Prostate gland (tissue), 2 donors: ENCODE results near the gene CNTN4. TPM values are rescaled to one million over a fixed set of nuclear protein-coding genes. Genes with fewer than 3 reads are reported as not detected.

Experiments
- DNase-seq: peaks from one replicate; pipeline ENCODE4 v3.0.0-alpha.2; 2019; ENCODE audit warnings: low spot score
- H3K27ac ChIP-seq, 2 donors: fragments of 200-600 bp; sonication (generic); 2 replicates each; pipeline ENCODE4 v1.5.1; 2017 to 2019
- H3K27me3 ChIP-seq: fragments of 200-600 bp; sonication (generic); replicated peaks from 2 replicates; pipeline ENCODE4 v1.5.1; 2019; ENCODE audit not compliant: insufficient read depth
- H3K36me3 ChIP-seq, 2 donors: fragments of 200-600 bp; sonication (generic); 1 replicate in 1 of 2; 2 replicates in 1 of 2; pipeline versions ENCODE4 v1.5.1 to v1.8.1; 2017 to 2019
- H3K4me1 ChIP-seq: fragments of 200-600 bp; sonication (generic); replicated peaks from 2 replicates; pipeline ENCODE4 v1.5.1; 2019
- H3K4me3 ChIP-seq, 2 donors: fragments of 200-600 bp; sonication (generic); 2 replicates each; pipeline ENCODE4 v1.5.1; 2017 to 2019
- H3K9me3 ChIP-seq: fragments of 200-600 bp; sonication (generic); 2 replicates; pipeline ENCODE4 v1.5.1; 2017
- CTCF ChIP-seq, 4 experiments: fragments of 200-600 bp in 2 of 4; fragments of 450-650 bp in 2 of 4; sonication (generic) in 2 of 4; IDR thresholded peaks; 1 replicate in 3 of 4; 2 replicates in 1 of 4; pipeline ENCODE4 v1.5.1; 2016 to 2019; ENCODE audit warnings: antibody characterized with exemption in 4 of 4, mild to moderate bottlenecking in 2 of 4, moderate library complexity in 2 of 4
- POLR2A ChIP-seq: fragments of 450-650 bp; IDR thresholded peaks from one replicate; pipeline ENCODE4 v1.6.1; 2016; ENCODE audit warnings: antibody characterized with exemption, mild to moderate bottlenecking
- POLR2AphosphoS5 ChIP-seq: sonication (generic); formaldehyde crosslinking; IDR thresholded peaks from one replicate; pipeline ENCODE4 v1.6.1; 2017; ENCODE audit warnings: antibody characterized with exemption
- WGBS: methylation state at CpG from one replicate; pipeline ENCODE4 v1.1.5; 2018; 5-methylcytosine and 5-hydroxymethylcytosine counted together
- intact Hi-C: fragments of 100-400 bp; cut with DNase I; formaldehyde crosslinking; loops from one replicate; pipeline ENCODE4 v1.14.2; 2022
- total RNA-seq, 2 donors: library from RNA; depleted of rRNA; stranded (reverse); fragments of >200 nt; gene quantifications; one replicate each; pipeline ENCODE4 v1.1.0, GENCODE V29; 2016

Gene CNTN4
- total RNA-seq, 2 donors from 2014 or later = 1.5 to 5.7 TPM

GRCh38 chr3:2568929-2569328 is 470.3 kb downstream of the CNTN4 start:
- intact Hi-C loops = no loop called here
- DNase-seq = no peak
- H3K9me3 ChIP-seq = no peaks in the 10 kb centered on the region
- no peaks in the 10 kb centered on the region for H3K4me1 ChIP-seq
- H3K27me3 ChIP-seq = no peaks in the 10 kb centered on the region
- no peaks in the 10 kb centered on the region for H3K36me3 ChIP-seq
- no peak overlapping the region for H3K27ac ChIP-seq
- no peak overlapping the region for H3K4me3 ChIP-seq
- no peak for TF ChIP-seq POLR2AphosphoS5
- no peak for TF ChIP-seq CTCF (IDR thresholded peaks at IDR 0.05)
- 57% methylated on average over 7 of the region's 7 CpGs for WGBS

- intact Hi-C loops = no loop called here
- Histone ChIP-seq H3K27me3 (no peaks in the 10 kb centered on the region), H3K9me3 (no peaks in the 10 kb centered on the region), H3K36me3 (no peaks in the 10 kb centered on the region), H3K4me1 (no peaks in the 10 kb centered on the region), H3K4me3 (no peak overlapping the region), H3K27ac (no peak overlapping the region)
- TF ChIP-seq CTCF (IDR thresholded peaks at IDR 0.05) (no peak), POLR2A (no peak), POLR2AphosphoS5 (no peak)
- DNase-seq = no peak
- WGBS = 97% methylated on average over 4 of the region's 4 CpGs
These were observed 478.9 kb downstream of the CNTN4 start for GRCh38 chr3:2577571-2577970.

- Histone ChIP-seq H3K4me3 (no peak overlapping the region), H3K27me3 (no peaks in the 10 kb centered on the region), H3K9me3 (no peaks in the 10 kb centered on the region), H3K36me3 (no peaks in the 10 kb centered on the region), H3K4me1 (no peaks in the 10 kb centered on the region), H3K27ac (no peak overlapping the region)
- 20% methylated on average over 3 of the region's 3 CpGs for WGBS
- no peak for DNase-seq
- intact Hi-C loops = no loop called here
- no peak for TF ChIP-seq CTCF (IDR thresholded peaks at IDR 0.05)
- no peak for TF ChIP-seq POLR2A
- no peak for TF ChIP-seq POLR2AphosphoS5
These were observed 479.9 kb downstream of the CNTN4 start for GRCh38 chr3:2578560-2578959.

- DNase-seq = no peak
- Histone ChIP-seq H3K4me3 (no peak overlapping the region), H3K9me3 (no peaks in the 10 kb centered on the region), H3K4me1 (no peaks in the 10 kb centered on the region), H3K27me3 (no peaks in the 10 kb centered on the region), H3K27ac (no peak overlapping the region), H3K36me3 (no peaks in the 10 kb centered on the region)
- 78% methylated on average over 4 of the region's 4 CpGs for WGBS
- intact Hi-C loops = no loop called here
- TF ChIP-seq POLR2A (no peak), POLR2AphosphoS5 (no peak), CTCF (IDR thresholded peaks at IDR 0.05) (no peak)
These were observed 480.5 kb downstream of the CNTN4 start for GRCh38 chr3:2579206-2579605.

- H3K27me3 ChIP-seq = no peaks in the 10 kb centered on the region
- H3K4me3 ChIP-seq = no peak overlapping the region
- no peak for DNase-seq
- no peaks in the 10 kb centered on the region for H3K4me1 ChIP-seq
- H3K36me3 ChIP-seq = no peaks in the 10 kb centered on the region
- no peaks in the 10 kb centered on the region for H3K9me3 ChIP-seq
- intact Hi-C loops = no loop called here
- 91% methylated on average over 2 of the region's 2 CpGs for WGBS
- TF ChIP-seq CTCF (IDR thresholded peaks at IDR 0.05) = no peak
- TF ChIP-seq POLR2AphosphoS5 = no peak
- TF ChIP-seq POLR2A = no peak
- no peak overlapping the region for H3K27ac ChIP-seq
These were observed 484.4 kb downstream of the CNTN4 start for GRCh38 chr3:2583046-2583445.
